BJ (cell line): ENCODE results near the gene ARHGAP31. TPM values are rescaled to one million over a fixed set of nuclear protein-coding genes. Genes with fewer than 3 reads are reported as not detected.

Experiments
- CTCF ChIA-PET: fragments of 350-600 bp; formaldehyde crosslinking; extraction: SDS; loops from one replicate; lab custom pipeline; 2021; ENCODE audit warnings: antibody characterized with exemption, inconsistent platforms; lab: Yijun Ruan, JAX
- POLR2A ChIA-PET: fragments of 300-600 bp; sonication (Branson Sonifier 250); formaldehyde crosslinking; extraction: SDS; loops from one replicate; lab custom pipeline; 2021; ENCODE audit warnings: antibody characterized with exemption; lab: Charles Lee
- DNase-seq: peaks from one replicate; pipeline ENCODE4 v3.0.0-alpha.2; 2011; ENCODE audit warnings: low read depth
- H3K27me3 ChIP-seq: 2 replicates; pipeline ENCODE4 v1.6.0; 2011; ENCODE audit warnings: low read length; ENCODE audit not compliant: control insufficient read depth, insufficient read depth
- H3K36me3 ChIP-seq: 2 replicates; pipeline ENCODE4 v1.5.1; 2011; ENCODE audit warnings: low read length; ENCODE audit not compliant: control insufficient read depth, insufficient read depth
- H3K4me3 ChIP-seq: 2 replicates; pipeline ENCODE4 v1.5.1; 2011; ENCODE audit warnings: low read depth, mild to moderate bottlenecking, control low read depth, low read length
- polyA plus RNA-seq: library from polyadenylated mRNA; depleted of rRNA; stranded (reverse); fragments of >200 nt; gene quantifications from 2 replicates; pipeline ENCODE4 v1.2.3, GENCODE V29; 2011
- TF ChIP-seq, protein P1 (sequence below): IDR thresholded peaks from 2 replicates; pipeline ENCODE4 v1.5.1; 2011; ENCODE audit warnings: low read depth, mild to moderate bottlenecking, control low read depth, inconsistent platforms, low read length, moderate library complexity; ENCODE audit not compliant: insufficient read depth

The ARHGAP31 gene
- polyA plus RNA-seq, 1 experiment: 19.4 TPM

DNA sequence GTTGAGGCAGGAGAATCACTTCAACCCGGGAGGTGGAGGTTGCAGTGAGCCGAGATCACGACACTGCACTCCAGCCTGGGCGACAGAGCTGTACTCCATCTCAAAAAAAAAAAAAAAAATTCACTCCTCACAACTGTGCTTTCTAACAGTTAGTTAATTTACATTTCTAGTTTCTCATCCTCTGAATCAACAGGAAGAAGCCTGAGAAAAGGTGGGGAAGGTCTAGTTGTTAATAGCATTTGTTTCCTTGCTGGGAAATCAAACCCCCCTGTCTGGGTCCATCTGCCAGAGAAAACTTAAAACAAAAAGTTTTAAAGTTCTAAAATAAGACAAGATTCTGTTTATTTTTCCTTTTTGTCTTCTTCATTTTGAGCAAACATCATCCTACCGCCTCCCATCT is 106.9 kb downstream of the ARHGAP31 start:
- no peaks in the 10 kb centered on the region for H3K27me3 ChIP-seq
- peaks cover 4% of the 10 kb centered on the region for H3K36me3 ChIP-seq
- H3K4me3 ChIP-seq: no peak overlapping the region
- POLR2A ChIA-PET: no interaction called here
- CTCF ChIA-PET: no interaction called here
- no peak for DNase-seq
- TF ChIP-seq, protein P1, sequence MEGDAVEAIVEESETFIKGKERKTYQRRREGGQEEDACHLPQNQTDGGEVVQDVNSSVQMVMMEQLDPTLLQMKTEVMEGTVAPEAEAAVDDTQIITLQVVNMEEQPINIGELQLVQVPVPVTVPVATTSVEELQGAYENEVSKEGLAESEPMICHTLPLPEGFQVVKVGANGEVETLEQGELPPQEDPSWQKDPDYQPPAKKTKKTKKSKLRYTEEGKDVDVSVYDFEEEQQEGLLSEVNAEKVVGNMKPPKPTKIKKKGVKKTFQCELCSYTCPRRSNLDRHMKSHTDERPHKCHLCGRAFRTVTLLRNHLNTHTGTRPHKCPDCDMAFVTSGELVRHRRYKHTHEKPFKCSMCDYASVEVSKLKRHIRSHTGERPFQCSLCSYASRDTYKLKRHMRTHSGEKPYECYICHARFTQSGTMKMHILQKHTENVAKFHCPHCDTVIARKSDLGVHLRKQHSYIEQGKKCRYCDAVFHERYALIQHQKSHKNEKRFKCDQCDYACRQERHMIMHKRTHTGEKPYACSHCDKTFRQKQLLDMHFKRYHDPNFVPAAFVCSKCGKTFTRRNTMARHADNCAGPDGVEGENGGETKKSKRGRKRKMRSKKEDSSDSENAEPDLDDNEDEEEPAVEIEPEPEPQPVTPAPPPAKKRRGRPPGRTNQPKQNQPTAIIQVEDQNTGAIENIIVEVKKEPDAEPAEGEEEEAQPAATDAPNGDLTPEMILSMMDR: no peak

DNA sequence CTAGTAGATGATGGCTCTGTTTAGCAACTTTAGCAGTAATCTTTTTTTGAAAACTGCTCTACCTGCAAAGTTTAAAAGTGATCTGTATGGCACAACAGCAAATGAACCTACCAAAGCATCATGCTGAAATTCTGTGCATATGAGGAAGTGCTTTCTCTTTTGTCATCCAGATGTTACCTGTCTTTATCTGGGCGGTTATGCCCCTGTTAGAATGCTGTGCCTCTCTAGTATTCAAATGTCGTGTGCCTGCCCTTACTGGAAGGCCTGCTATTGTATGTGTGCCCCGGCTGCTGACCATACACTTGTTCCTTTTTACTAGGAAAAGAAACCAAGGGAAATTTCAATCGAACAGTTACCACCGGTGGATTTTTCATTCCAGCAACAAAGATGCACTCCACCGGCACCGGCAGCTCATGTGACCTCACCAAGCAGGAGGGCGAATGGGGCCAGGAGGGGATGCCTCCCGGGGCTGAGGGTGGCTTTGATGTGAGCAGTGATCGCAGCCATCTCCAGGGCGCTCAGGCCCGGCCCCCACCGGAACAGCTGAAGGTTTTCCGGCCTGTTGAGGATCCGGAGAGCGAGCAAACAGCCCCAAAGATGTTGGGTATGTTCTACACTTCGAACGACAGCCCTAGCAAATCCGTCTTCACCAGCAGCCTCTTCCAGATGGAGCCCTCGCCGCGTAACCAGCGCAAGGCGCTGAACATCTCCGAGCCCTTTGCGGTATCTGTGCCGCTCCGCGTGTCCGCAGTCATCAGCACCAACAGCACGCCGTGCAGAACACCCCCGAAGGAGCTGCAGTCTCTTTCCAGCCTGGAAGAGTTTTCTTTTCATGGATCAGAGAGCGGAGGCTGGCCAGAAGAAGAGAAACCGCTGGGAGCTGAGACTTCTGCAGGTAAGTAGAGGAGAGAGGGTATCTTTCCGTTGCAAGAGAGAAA is 107.6 kb downstream of the ARHGAP31 start:
- no peaks in the 10 kb centered on the region for H3K27me3 ChIP-seq
- H3K36me3 ChIP-seq: peaks cover 4% of the 10 kb centered on the region
- DNase-seq: no peak
- POLR2A ChIA-PET: no interaction called here
- TF ChIP-seq, protein P1: no peak
- no peak overlapping the region for H3K4me3 ChIP-seq
- CTCF ChIA-PET: no interaction called here

DNA sequence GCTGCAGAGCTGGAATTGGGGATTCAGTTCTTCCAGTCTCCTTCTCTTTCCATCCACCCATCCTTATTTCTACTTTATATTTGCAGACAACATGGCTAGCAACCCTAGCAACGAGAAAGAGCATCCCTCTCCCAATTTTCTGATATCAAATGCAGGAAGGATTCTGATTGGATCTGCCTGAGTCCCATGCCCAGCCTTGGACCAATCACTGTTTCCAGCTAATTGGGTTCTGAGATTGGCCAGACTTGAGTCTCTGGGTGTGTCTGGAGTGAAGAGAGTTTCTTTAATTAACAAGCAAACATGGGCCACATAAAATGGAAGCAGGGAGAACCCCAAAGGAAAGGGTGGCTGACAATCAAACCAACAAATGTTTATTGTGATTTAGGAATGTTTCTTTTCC is 108.6 kb downstream of the ARHGAP31 start:
- H3K36me3 ChIP-seq: peaks cover 2% of the 10 kb centered on the region
- TF ChIP-seq, protein P1: no peak
- no peaks in the 10 kb centered on the region for H3K27me3 ChIP-seq
- H3K4me3 ChIP-seq: no peak overlapping the region
- ChIA-PET POLR2A (no interaction called here), CTCF (no interaction called here)
- no peak for DNase-seq

DNA sequence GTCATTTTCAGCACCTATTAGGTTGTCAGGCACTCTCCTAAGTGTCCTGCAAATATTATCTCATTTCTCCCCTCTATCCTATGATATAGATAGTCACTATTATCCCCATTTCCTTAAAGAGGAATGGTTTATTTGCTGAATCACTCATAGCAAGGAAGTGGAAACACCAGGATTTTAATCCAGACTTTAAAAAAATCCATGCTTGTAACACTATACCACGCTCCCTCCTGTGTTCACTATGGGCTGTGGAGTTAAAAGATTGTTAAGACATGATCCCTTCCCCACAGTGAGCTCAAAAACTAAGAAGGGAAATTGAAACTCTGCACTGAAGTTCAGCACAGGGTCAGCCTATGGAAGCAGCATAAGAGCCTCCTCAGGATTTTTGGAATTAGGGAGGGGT is 109.0 kb downstream of the ARHGAP31 start:
- Histone ChIP-seq H3K27me3 (no peaks in the 10 kb centered on the region), H3K36me3 (peaks cover 2% of the 10 kb centered on the region), H3K4me3 (no peak overlapping the region)
- no peak for DNase-seq
- ChIA-PET CTCF (no interaction called here), POLR2A (no interaction called here)
- TF ChIP-seq, protein P1: no peak

DNA sequence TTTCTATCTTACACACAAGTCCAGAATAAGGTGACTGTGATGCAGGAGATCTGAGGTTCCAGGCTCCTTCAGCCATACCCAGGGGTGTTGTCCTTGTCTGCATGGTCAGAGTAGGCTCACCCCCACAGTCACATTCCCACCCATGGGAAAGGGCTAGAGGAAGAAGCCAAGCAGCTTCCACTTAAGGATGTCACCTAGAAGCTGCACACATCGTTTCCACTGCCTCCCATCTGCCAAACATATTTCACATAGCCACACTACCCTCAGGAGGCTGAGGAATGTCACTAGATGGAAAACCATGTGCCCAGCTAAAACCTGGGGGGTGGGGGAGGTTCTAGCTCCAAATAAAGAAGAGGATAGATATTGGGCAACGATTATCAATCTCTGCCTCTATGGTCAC is 111.1 kb downstream of the ARHGAP31 start:
- ChIA-PET POLR2A (no interaction called here), CTCF (interaction anchor here (0.6 to 1.8 kb wide), 2 partner anchors 9 to 22 kb away, joined by 3 to 4 read pairs; no protein-coding TSS in a partner anchor)
- Histone ChIP-seq H3K36me3 (peaks cover 2% of the 10 kb centered on the region), H3K27me3 (no peaks in the 10 kb centered on the region), H3K4me3 (no peak overlapping the region)
- DNase-seq: no peak
- TF ChIP-seq, protein P1: no peak
